Tibial nerve (tissue), 3 donors: Measurements from ENCODE around the gene KCNK6.

ENCODE experiments used
- CTCF ChIP-seq, 5 experiments: fragments of 200-600 bp in 3 of 5; fragments of 450-650 bp in 2 of 5; sonication (generic) in 3 of 5; IDR thresholded peaks; one replicate each; pipeline ENCODE4 v1.5.1; 2016 to 2019; ENCODE audit warnings: antibody characterized with exemption in 5 of 5, mild to moderate bottlenecking in 3 of 5, moderate library complexity in 2 of 5
- POLR2A ChIP-seq, 2 donors: fragments of 450-650 bp; IDR thresholded peaks; one replicate each; pipeline ENCODE4 v1.6.1; 2017; ENCODE audit warnings: antibody characterized with exemption in 2 of 2, mild to moderate bottlenecking in 2 of 2, moderate library complexity in 2 of 2

- TF ChIP-seq CTCF (IDR thresholded peaks at IDR 0.05) (no peak), POLR2A (IDR thresholded peaks at IDR 0.05) (no peak)
Measured at GRCh38 chr19:38329651-38330050, 10.0 kb downstream of the KCNK6 start.
